T-helper 9 cell (primary cell): Measurements from ENCODE around the gene GOLGA5.
"Not testable (repeated sequence)": the region's sequence is repeated elsewhere in the genome, so short reads cannot be mapped to it uniquely, and the experiment has no call there.

ENCODE experiments used
- DNase-seq: peaks from one replicate; pipeline ENCODE4 v3.0.0-alpha.2; 2020

Gene GOLGA5

GRCh38 chr14:92830902-92831301, 36.8 kb downstream of the GOLGA5 start:
- no peak for DNase-seq

- no peak for DNase-seq
Observed at GRCh38 chr14:92832137-92832700, 38.1 kb downstream of the GOLGA5 start.

GRCh38 chr14:92841930-92842329, 47.8 kb downstream of the GOLGA5 start:
- no peak for DNase-seq

DNA sequence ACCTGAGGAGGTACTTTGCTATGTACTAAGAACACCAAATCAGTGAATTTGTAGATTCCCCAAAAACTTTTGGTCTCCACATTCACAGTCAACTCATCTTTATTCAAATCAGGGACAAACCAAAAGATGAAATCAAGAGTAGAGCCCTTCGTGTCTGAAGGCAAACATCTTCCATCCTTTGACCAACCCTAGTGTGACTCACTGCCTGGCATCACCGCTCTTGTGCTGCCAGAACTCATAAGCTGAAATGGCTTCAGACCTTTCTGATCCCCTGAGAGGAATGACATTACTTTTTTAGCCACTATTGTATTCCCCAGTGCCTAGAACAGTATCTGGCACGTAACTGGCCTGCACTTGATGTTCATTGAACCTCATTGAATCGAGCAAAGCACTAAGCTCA, 50.1 kb downstream of the GOLGA5 start:
- no peak for DNase-seq

DNA sequence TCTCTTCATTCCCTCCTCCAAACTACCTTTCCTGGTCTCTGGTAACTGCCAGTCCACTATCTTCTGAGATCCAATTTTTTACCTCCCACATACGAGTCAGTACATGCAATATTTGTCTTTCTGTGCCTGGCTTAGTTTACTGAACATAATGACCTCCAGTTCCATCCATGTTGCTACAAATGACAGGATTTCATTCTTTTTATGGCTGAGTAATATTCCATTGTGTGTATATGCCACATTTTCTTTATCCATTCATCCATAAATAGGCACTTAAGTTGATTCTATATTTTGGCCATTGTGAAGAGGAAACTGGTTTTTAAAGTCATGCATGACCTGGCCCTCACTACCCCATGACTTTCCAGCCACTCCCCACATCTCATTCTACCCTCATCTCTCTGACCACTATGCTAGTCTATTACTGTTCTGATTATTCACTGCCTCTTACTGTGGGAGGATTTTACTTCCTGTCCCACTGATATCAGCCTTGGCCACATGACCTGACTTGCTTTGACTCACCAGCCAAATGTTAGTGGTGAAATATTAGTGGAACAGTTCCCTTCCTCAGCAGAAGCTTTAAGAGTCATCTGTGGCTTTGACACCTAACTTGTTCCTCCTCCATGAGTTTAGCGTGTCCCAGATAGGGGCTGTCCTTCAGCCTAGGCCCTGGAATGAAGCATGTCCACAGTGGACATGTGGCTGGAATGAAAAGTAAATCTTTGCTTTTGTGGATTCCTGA, 52.2 kb downstream of the GOLGA5 start:
- DNase-seq, result no peak

DNA sequence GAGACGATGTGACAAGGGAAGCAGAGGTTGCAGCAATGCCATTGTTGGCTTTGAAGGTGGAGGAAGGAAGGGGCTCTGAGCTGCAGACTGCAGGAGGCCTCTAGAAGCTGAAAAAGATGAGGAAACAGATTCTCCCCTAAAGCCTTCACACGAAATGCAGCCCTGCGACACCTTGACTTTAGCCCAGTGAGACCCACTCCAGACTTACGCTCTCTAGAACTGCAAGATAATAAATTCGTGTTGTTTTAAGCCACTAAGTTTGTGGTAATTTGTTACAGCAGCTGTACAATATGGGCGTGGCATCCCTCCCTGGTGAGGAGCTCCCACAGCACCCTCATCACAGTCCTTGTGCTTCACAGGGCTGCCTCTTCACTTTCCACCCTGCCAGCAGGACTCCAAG, 53.2 kb downstream of the GOLGA5 start:
- DNase-seq, result no peak

- no peak for DNase-seq
Observed at GRCh38 chr14:92847749-92848148, 53.6 kb downstream of the GOLGA5 start.

- DNase-seq, result no peak
Observed at GRCh38 chr14:92848887-92849286, 54.8 kb downstream of the GOLGA5 start.

DNA sequence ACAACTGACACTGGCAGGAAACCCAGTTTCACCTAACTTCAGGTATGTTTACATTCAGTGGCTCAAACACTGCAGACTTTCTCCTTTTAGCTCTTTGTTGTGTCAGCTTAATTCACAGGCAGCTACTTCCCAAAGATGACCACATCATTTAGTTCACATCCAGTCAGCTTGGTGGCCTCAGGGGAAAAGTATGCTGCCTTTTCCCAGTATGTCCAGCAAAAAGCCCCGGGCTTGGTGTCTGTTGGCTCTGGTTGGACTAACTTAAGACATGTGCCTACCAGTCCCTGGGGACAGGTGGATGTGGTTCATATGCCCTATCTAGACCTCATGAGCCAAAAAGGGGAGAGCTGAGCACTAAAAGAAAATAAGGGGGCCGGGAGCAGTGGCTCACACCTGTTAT, 56.4 kb downstream of the GOLGA5 start:
- no peak for DNase-seq

DNA sequence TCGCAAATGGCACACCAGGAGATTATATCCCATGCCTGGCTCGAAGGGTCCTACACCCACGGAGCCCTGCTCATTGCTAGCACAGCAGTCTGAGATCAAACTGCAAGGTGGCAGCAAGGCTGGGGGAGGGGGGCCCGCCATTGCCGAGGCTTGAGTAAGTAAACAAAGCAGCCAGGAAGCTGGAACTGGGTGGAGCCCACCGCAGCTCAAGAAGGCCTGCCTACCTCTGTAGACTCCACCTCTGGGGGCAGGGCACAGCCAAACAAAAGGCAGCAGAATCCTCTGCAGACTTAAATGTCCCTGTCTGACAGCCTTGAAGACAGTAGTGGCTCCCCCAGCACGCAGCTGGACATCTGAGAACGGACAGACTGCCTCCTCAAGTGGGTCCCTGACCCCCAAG, 59.0 kb downstream of the GOLGA5 start:
- DNase-seq, result not testable (repeated sequence)

DNA sequence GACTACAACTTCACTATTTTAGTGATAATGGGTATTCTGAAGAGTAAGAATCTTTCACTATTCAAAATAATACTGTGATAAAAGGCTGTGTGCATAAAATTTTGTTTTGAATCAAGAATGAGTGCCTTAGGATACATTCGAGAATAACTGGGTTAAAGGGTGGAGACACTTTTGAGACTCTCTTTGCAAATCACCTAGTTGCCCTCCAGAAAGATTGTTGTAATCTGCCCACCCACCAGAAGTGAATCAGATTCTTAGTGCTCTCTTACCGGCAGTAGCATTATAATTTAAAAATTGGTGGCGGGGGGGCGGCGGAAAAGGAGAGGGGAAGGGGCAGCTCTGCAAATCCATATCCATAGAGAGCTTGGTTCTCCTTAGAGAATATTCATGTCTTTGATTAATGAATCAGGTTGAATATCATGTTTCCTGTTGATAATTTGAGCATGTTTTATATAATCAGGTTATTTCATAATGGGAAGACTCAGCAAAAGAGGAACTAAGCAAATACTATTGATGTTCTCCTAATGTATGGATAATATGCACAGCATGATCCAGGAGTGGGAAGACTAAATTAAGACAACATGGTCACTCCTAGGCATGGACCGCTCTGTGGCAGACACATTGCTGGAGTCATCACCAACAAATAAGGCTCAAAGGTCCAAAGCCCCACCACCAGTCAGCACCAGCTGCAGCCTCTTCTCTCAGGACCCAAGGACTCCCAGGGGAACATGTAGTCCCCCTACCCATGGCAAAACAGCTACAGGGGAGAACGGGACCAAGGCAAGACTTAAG, 66.1 kb downstream of the GOLGA5 start:
- no peak for DNase-seq

GRCh38 chr14:92861856-92862745, 68.0 kb downstream of the GOLGA5 start:
- no peak for DNase-seq

DNA sequence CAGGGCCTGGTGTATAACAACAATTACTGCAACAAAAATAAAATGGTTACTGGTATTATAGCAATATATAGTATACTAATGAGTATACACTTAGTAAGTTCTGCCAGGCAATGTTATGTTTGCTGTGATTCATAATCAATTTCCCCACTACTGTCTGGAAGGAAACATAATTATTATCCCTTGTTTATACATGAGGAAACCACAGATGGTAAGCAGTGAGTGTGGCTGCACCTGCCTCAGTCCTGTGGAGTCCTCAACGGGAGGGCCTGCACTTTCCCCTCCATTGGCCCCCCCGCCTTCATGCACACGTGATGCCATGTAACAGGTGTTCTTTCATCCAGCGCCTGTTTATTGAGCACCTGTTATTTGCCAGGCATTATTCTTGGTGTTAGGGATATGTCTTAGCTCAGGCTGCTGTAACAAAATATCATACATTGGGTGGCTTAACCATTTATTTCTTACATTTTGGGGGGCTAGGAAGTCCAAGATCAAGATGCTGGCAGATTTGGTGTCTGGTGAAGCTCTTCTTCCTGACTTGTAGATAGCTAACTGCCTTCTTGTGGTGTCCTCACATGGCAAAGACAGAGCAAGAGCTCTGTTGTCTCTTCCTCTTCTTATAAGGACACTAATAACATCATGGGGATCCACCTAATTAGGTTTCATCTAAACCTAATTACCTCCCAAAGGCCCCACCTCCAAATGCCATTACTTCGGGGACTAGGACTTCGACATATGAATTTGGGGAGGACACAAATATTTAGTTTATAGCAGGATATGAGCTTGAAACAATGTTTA, 69.4 kb downstream of the GOLGA5 start:
- DNase-seq, result no peak

DNA sequence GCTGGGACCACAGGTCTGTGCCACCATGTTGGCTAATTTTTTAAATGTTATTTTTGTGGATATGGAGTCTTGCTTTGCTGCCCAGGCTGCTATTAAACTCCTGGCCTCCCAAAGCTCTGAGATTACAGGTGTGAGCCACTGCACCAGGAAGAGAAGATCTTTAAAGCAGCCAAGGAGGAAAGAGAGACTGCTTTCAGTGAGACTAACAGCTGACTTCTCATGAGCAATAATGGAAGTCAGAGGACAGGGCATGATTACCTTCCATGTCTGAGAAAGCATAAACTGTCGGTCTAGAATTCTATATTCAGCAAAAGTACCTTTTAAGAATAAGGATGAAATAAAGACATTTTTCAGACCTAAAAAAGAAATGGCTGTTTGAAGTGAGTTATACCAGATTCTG, 71.6 kb downstream of the GOLGA5 start:
- no peak for DNase-seq

DNA sequence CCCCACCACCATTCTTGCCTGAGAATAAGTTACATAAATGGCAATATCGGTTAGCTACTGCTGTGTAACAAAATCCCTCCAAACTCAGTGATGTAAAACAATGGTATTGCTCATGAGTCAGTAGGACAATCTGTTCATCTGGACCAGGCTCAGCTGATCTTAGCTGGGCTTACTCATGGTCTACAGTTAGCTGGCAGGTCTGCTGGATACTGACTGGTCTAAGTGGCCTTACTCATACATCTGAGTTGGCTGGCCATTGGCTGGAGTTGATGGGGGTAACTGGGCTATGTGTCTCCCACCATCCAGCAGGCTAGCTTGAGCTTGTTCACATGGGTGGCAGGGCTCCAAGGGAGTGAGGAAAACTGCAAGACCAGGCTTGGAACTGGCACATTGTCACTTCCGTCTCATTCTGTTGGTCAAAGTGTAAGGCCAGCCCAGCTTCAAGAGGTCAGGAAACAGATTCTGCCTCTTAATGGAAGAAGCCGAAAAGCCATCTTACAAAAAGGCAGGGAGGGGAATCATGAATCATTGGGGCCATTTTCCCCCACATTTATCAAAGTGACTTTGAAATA, 72.2 kb downstream of the GOLGA5 start:
- DNase-seq, result no peak

DNA sequence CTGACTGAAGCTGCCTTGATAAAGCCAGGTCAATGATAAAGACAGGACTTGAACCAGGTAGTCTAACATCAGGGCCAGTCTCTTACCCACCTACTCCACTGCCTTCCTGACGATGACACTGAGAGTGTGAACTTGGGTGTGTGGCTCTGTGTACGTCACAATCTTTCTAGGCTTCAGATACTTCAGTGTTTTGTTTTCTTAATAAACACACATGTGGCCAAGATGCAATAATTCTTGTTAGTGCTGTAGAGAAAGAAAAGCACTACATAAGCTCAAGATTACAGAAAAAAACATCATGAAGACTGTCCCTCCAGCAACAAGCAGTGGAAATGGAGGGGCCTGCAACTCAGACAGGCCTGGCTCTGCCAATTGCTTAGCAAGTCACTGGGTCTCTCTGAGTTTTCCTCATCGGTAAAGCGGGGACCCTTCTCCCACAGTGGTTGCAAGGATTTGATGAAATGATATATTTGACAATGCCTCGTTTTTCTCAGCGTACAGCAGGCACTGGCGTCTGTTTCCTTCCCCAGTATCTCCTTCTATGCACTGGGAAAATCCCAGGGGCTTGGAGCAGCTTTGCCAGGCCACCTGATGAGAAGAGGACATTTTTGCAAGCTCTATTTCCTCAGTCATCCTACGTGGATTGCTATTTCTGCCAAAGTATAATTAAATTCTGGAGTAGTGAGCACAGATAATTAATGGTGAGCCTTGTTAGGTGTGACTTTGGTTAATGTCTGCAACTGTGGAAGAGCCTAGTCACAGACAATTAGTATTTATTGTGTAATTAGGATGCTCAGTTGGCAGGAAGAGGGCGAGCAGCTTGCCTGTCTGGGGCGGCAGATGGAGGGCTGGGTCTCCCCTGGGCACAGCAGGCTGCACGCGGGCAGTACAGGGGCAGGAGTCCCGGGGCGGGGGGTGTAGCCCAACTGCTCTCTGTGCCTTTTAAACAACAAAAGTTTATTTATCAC, 73.1 kb downstream of the GOLGA5 start:
- no peak for DNase-seq

DNA sequence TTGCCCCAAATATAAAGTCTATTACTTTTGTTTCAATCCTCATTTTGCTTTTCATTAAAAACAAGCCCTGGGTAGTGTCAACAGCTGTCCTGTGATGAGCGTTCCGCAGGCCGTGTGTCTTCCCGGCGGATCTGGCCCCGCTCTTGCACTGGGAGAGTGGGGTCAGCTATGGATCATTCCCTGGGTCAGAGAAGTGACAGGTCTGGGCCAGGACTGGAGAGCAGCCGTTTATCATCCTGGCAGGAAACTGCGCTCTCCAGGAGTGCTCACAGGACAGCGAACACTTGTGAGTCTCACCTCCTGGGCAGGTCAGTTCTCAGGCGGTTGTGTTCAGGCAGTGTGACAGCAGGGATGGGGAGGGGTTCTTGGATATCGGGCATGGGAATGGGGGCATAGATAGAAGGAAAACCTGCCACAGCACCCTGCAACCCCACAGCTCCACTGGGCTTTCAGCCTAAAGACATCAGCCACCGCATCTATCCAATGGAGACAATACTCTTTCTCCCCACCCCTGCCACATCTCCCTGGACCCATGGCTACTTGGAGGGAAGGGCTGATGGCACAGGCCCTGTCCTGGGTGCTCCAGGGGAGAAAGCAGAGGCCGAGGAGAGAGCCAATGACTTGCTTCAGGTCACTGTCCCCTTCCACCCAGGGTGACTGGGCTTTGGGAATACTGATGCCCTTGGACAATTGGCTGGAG, 81.0 kb downstream of the GOLGA5 start:
- DNase-seq, result no peak

DNA sequence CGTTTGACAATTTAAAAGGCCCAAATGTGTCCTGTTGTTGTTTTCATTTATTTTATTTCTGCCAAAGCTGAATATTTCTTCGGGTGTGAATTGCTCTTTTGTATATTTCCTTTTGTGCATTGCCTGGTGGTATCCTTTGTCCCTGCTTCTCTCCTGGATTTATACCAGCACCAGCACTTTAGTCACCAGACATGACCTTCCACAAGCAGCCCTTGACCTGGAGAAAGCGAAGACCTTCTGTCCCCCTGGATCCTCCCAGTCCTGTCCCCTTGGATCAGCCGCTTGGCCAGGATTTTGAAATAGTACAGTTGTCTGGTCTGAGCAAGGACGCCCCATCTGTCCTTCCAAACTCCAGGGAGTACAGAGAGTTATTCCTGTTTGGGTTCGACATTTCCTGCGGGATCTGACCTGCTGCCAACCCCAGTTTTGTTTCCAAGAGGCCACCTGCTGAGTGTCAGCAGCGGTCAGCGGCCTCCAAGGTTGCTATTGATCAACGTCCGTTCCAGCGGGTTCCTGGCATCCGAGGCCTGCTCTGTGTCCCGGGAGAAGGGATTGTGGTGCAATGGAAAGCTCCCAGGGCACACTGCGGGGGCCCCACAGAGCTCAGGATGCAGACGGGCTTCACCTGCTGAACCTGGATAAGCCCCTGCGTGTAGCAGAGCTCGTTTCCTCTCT, 83.8 kb downstream of the GOLGA5 start:
- DNase-seq, result no peak

GRCh38 chr14:92880351-92880750, 86.2 kb downstream of the GOLGA5 start:
- DNase-seq, result no peak
